HK-2 (cell line): ENCODE results near the gene NCOA7.
"Not testable (repeated sequence)": the region's sequence is repeated elsewhere in the genome, so short reads cannot be mapped to it uniquely, and the experiment has no call there.

Source experiments
- DNase-seq: peaks from one replicate; pipeline ENCODE4 v3.0.0-alpha.2; 2018; ENCODE audit not compliant: unreplicated experiment

The NCOA7 gene

GRCh38 chr6:125918681-125919566, 128.2 kb downstream of the NCOA7 start:
- peak; percentile 17 for DNase-seq

GRCh38 chr6:125919618-125920017, 128.9 kb downstream of the NCOA7 start:
- no peak for DNase-seq

GRCh38 chr6:125922322-125922860, 131.6 kb downstream of the NCOA7 start:
- DNase-seq, result no peak

DNA sequence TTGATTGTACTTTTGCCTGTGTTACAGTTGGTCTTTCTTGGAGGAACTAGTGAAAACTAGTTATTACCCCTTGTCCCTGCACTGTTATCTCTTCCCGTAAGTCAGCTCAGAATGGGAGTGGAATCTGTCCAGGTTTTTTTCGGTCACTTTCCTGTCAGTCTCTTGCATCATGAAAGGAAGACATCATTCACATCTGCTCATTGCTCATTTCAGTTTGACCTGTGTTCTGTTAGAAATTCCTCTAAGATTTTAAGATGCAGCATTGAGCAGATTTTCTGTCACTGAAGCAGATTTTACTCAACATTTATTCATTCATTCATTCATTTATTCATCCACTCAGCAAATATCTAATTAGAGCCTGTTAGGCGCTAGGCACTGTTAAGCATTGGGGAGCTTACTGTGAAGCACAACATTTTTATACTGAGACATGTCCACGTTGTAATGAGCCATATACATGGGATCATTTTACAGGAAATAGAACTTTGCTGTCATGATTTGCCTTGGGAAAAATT, 132.7 kb downstream of the NCOA7 start:
- no peak for DNase-seq

- DNase-seq, result no peak
Observed at GRCh38 chr6:125924169-125924568, 133.4 kb downstream of the NCOA7 start.

GRCh38 chr6:125924697-125925358, 134.1 kb downstream of the NCOA7 start:
- DNase-seq, result no peak

DNA sequence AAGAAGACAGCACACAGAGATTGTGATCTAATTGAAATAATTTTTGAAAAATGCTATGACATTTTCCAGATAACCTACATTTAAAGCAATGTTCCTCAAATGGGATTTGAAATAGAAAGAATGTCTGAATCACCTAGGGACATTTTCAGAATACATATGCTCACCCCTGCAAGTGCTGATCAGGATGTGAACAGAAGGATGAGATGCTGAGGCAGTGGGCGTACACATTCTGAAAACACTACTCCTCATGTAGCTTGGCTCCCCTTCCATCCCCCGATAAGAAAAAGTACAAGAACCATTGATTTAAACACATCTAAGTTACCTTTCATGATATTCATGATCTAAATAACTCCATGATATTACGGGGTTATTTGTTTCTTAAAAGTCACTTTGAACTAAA, 136.0 kb downstream of the NCOA7 start:
- DNase-seq, result no peak

DNA sequence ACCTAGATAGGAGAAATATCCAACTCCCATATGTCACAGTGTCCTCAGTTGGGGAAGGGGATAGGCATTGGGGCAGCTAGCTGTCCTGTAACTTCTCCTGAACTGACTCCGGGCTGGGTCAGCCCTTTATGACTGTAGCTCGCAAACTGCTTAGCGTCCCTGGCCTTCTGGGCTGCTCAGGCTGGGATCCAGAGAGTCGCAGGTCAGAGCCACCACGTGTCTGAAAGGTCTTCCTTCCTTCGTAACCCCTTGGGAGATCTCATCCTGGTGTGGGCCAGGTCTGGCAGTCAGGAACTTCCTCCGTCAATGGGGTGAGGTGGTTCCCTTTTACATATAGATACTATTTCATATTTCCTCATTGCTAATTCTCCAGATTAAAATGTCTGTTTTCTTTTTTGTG, 137.0 kb downstream of the NCOA7 start:
- DNase-seq, result no peak

GRCh38 chr6:125930765-125931418, 140.1 kb downstream of the NCOA7 start:
- DNase-seq, result no peak

- DNase-seq, result no peak
Observed at GRCh38 chr6:125931733-125932450, 141.1 kb downstream of the NCOA7 start.

- no peak for DNase-seq
Observed at GRCh38 chr6:125932451-125932795, 141.7 kb downstream of the NCOA7 start.

- DNase-seq, result not testable (repeated sequence)
Observed at GRCh38 chr6:125935520-125935919, 144.8 kb downstream of the NCOA7 start.

GRCh38 chr6:125939026-125939425, 148.3 kb downstream of the NCOA7 start:
- DNase-seq, result no peak

DNA sequence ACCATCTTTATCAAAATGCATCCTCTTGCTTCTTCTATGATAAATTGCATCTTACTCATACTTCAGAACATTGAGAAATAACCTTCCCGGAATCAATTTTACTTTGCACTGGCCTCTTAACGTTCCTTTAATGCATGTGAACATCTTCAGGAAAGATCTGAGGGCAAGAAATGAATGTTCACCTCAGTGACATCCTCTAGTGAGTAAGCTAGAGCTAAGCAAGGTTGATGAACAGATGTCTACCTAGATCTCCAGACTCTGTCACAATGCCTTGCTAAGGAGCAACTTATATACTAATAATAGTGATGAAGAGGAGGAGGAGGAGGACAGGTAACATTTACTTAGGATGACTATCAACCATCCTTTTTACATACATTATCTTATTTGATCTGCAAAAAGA, 149.0 kb downstream of the NCOA7 start:
- no peak for DNase-seq

DNA sequence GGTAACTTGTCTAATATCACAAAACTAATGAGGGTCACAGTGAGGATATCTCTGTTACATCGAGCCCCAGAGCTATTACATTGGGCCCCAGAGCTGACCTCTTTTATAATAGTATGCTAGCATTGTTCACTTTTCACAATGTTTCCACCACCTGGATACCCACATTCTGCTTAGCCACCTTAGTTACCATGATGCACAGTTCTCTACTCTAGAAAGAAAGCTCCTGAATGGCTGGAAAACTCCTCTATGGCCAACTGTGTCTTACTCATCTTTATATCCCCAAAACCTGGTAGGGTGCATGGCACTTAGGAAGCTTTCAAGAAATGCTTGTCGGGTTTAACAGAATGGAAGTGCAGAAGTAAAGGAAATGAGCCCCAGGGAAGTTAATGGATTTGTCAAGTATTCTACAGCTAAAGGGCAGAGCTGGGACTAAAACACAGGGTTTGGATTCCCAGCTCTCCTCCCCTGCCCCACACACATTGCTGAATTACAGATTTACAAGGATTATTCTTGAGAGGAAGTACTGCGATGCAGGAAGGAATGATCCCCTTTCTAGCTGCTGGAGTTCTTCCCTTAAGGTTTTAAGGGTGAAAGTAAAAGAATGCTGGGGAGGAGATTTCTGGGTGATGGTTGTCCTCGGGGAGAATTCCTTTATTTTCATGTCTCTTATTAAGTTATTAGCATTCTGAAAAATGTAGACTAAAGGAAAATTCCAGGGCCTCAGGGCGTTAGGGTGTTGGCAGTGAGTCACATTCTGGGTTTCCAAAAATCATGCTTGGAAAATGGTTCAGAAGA, 149.7 kb downstream of the NCOA7 start:
- no peak for DNase-seq

GRCh38 chr6:125942672-125943527, 152.1 kb downstream of the NCOA7 start:
- no peak for DNase-seq

GRCh38 chr6:125943528-125944433, 153.0 kb downstream of the NCOA7 start:
- no peak for DNase-seq

DNA sequence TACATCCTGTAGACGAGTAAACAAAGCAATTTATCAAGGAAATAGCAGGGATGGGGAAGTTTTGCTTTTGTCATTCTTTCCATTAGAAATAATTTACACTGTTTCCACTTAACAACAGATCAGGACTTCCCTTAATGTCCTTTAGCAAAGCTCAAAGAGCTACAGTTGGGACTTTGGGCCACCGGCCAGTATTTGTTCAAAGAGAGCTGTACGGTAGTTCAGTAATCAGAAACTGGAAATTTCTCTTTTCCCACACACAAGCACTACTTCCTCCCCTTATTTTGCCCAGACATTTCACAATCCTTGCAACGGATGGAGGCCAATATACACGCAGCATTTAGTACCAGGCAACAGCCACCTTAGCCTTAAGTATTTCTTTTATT, 153.7 kb downstream of the NCOA7 start:
- no peak for DNase-seq

DNA sequence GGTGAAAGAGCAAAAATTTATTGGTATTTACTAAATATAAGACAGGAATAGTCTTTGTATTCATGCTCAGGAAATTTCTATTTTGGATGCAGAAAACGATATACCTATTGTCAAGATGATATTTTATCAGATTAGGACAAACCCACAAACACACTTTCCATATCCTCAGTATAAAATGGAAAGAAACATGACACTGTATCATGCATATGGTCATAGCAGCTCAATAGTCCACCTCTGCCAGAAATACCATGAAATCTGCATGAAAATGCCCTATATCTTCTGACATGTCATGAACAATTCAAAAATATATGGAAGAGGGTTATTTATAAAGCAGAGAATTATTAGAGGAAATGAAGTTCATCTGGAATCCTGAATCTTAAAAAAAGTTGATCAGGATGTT, 154.1 kb downstream of the NCOA7 start:
- DNase-seq, result no peak
